Testis (tissue), 2 donors: Measurements from ENCODE around the gene KDM2A.

ENCODE experiments used
- POLR2A ChIP-seq: fragments of 450-650 bp; IDR thresholded peaks from one replicate; pipeline ENCODE4 v1.6.1; 2017; ENCODE audit warnings: antibody characterized with exemption, mild to moderate bottlenecking, moderate library complexity
- TF ChIP-seq, protein P1 (sequence below), 3 experiments: fragments of 450-650 bp in 2 of 3; fragments of 200-600 bp in 1 of 3; sonication (generic) in 1 of 3; IDR thresholded peaks; one replicate each; pipeline ENCODE4 v1.5.1; 2016 to 2019; ENCODE audit warnings: antibody characterized with exemption in 3 of 3, mild to moderate bottlenecking in 2 of 3, moderate library complexity in 1 of 3

DNA sequence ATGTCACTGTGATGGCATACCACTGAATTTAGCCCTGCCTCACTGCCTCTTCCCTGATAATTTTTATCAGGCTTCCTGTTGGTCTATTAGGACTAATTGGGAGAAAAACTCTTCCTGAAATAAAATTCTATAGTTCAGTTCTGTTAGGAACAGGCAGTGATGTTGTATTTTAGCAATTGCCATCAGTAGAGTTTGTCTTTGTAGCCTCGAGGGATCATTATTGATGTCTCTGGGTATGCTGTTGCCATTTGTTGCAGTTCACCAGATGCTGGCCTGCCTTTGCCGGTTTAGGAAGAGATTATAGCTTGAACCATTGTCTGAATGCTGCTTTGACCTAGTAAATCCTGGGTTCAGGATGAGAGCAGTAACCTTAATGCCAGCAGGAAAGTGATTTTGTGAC, 41.0 kb downstream of the KDM2A start:
- no peak for TF ChIP-seq POLR2A
- TF ChIP-seq, protein P1, sequence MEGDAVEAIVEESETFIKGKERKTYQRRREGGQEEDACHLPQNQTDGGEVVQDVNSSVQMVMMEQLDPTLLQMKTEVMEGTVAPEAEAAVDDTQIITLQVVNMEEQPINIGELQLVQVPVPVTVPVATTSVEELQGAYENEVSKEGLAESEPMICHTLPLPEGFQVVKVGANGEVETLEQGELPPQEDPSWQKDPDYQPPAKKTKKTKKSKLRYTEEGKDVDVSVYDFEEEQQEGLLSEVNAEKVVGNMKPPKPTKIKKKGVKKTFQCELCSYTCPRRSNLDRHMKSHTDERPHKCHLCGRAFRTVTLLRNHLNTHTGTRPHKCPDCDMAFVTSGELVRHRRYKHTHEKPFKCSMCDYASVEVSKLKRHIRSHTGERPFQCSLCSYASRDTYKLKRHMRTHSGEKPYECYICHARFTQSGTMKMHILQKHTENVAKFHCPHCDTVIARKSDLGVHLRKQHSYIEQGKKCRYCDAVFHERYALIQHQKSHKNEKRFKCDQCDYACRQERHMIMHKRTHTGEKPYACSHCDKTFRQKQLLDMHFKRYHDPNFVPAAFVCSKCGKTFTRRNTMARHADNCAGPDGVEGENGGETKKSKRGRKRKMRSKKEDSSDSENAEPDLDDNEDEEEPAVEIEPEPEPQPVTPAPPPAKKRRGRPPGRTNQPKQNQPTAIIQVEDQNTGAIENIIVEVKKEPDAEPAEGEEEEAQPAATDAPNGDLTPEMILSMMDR (IDR thresholded peaks at IDR 0.05): no peak
